Endometrium (tissue), 2 donors: Measurements from ENCODE around the gene PAK5.

Experiments used
- FAIRE-seq: peaks from 2 replicates; lab custom pipeline; 2012; peaks lifted over from hg19 to GRCh38; lab: Jason Lieb, UNC
- donor health status: control.
- donor health status: control.

Gene PAK5

GRCh38 chr20:9517297-9518162, 321.3 kb downstream of the PAK5 start:
- FAIRE-seq, result no peak

GRCh38 chr20:9516234-9516871, 322.5 kb downstream of the PAK5 start:
- FAIRE-seq, result no peak

- FAIRE-seq, result no peak
Measured at GRCh38 chr20:9515741-9516233, 323.1 kb downstream of the PAK5 start.

- FAIRE-seq, result no peak
Measured at GRCh38 chr20:9515214-9515585, 323.7 kb downstream of the PAK5 start.

- FAIRE-seq, result no peak
Measured at GRCh38 chr20:9514461-9515213, 324.2 kb downstream of the PAK5 start, which contains the start of gene LAMP5. TSS of gene LAMP5 (plus strand) at chr20:9514590. CDS start at chr20:9514853, 263 bp downstream.

GRCh38 chr20:9514072-9514460, 324.8 kb downstream of the PAK5 start:
- no peak for FAIRE-seq

GRCh38 chr20:9510911-9511310, 328.0 kb downstream of the PAK5 start:
- no peak for FAIRE-seq

- FAIRE-seq, result no peak
Measured at GRCh38 chr20:9509246-9509645, 329.6 kb downstream of the PAK5 start.

GRCh38 chr20:9508696-9509178, 330.1 kb downstream of the PAK5 start:
- no peak for FAIRE-seq

- no peak for FAIRE-seq
Measured at GRCh38 chr20:9508240-9508661, 330.6 kb downstream of the PAK5 start.

- no peak for FAIRE-seq
Measured at GRCh38 chr20:9507544-9508239, 331.2 kb downstream of the PAK5 start.

- no peak for FAIRE-seq
Measured at GRCh38 chr20:9506964-9507369, 331.9 kb downstream of the PAK5 start.

GRCh38 chr20:9506280-9506821, 332.5 kb downstream of the PAK5 start:
- FAIRE-seq, result no peak

- no peak for FAIRE-seq
Measured at GRCh38 chr20:9503526-9504245, 335.2 kb downstream of the PAK5 start.

- FAIRE-seq, result no peak
Measured at GRCh38 chr20:9501473-9501872, 337.4 kb downstream of the PAK5 start.

- no peak for FAIRE-seq
Measured at GRCh38 chr20:9500121-9500520, 338.8 kb downstream of the PAK5 start.

- FAIRE-seq, result no peak
Measured at GRCh38 chr20:9499126-9499899, 339.6 kb downstream of the PAK5 start.

- FAIRE-seq, result no peak
Measured at GRCh38 chr20:9498322-9498721, 340.6 kb downstream of the PAK5 start.

- no peak for FAIRE-seq
Measured at GRCh38 chr20:9496155-9496554, 342.7 kb downstream of the PAK5 start.

- FAIRE-seq, result no peak
Measured at GRCh38 chr20:9495701-9496100, 343.2 kb downstream of the PAK5 start.
